Measurements from ENCODE around the gene TMEM43.

TMEM43 gene

GRCh38 chr3:14141602-14142341 lies 16.9 kb downstream of the TMEM43 start:
- no peak for DNase-seq (ENCODE audit: low read depth in 1 of 2, low spot score in 1 of 2)
- H3K27me3 ChIP-seq (ENCODE audit: insufficient read depth, poor library complexity, severe bottlenecking): no peaks in the 10 kb centered on the region
- H3K4me3 ChIP-seq (replicated peaks; ENCODE audit: insufficient read depth, low read length): no peak overlapping the region
- TF ChIP-seq SPI1 (IDR thresholded peaks at IDR 0.05; ENCODE audit: borderline replicate concordance, low read depth) (no peak), CTCF (IDR thresholded peaks at IDR 0.05; ENCODE audit: insufficient read depth, low read length) (no peak), REST (IDR thresholded peaks at IDR 0.05; ENCODE audit: insufficient replicate concordance, low read depth) (no peak), GABPA (IDR thresholded peaks at IDR 0.05; ENCODE audit: low read depth) (no peak), POLR2AphosphoS5 (IDR thresholded peaks at IDR 0.05; ENCODE audit: low read depth) (no peak)
- H3K27ac ChIP-seq (replicated peaks): no peak overlapping the region

- TF ChIP-seq CTCF (IDR thresholded peaks at IDR 0.05; ENCODE audit: insufficient read depth, low read length): no peak
- no peak for TF ChIP-seq GABPA (IDR thresholded peaks at IDR 0.05; ENCODE audit: low read depth)
- TF ChIP-seq POLR2AphosphoS5 (IDR thresholded peaks at IDR 0.05; ENCODE audit: low read depth): no peak
- TF ChIP-seq SPI1 (IDR thresholded peaks at IDR 0.05; ENCODE audit: borderline replicate concordance, low read depth): no peak
- no peak for TF ChIP-seq REST (IDR thresholded peaks at IDR 0.05; ENCODE audit: insufficient replicate concordance, low read depth)
- Histone ChIP-seq H3K27ac (replicated peaks) (peak overlapping the region; percentile 94), H3K27me3 (ENCODE audit: insufficient read depth, poor library complexity, severe bottlenecking) (no peaks in the 10 kb centered on the region), H3K4me3 (replicated peaks; ENCODE audit: insufficient read depth, low read length) (no peak overlapping the region)
- DNase-seq (ENCODE audit: low read depth in 1 of 2, low spot score in 1 of 2): no peak
Observed at GRCh38 chr3:14142567-14143270, 17.9 kb downstream of the TMEM43 start.

- Histone ChIP-seq H3K27ac (replicated peaks) (peak overlapping the region; percentile 94), H3K27me3 (ENCODE audit: insufficient read depth, poor library complexity, severe bottlenecking) (no peaks in the 10 kb centered on the region), H3K4me3 (replicated peaks; ENCODE audit: insufficient read depth, low read length) (no peak overlapping the region)
- DNase-seq (ENCODE audit: low read depth in 1 of 2, low spot score in 1 of 2): peak; percentile 47 to 51
- TF ChIP-seq POLR2AphosphoS5 (IDR thresholded peaks at IDR 0.05; ENCODE audit: low read depth): no peak
- TF ChIP-seq GABPA (IDR thresholded peaks at IDR 0.05; ENCODE audit: low read depth): no peak
- no peak for TF ChIP-seq SPI1 (IDR thresholded peaks at IDR 0.05; ENCODE audit: borderline replicate concordance, low read depth)
- TF ChIP-seq CTCF (IDR thresholded peaks at IDR 0.05; ENCODE audit: insufficient read depth, low read length): no peak
- no peak for TF ChIP-seq REST (IDR thresholded peaks at IDR 0.05; ENCODE audit: insufficient replicate concordance, low read depth)
Observed at GRCh38 chr3:14143271-14144225, 18.7 kb downstream of the TMEM43 start.

Measured in HL-60 (cell line).